Endodermal cell (in vitro differentiated cells): Measurements from ENCODE around the gene RIT2. TPM values are rescaled to one million over a fixed set of nuclear protein-coding genes. Genes with fewer than 3 reads are reported as not detected.

Experiments
- DNase-seq: peaks from one replicate; pipeline ENCODE4 v3.0.0-alpha.2; 2017
- H3K27ac ChIP-seq: 2 replicates; pipeline ENCODE4 v1.5.1; 2013; ENCODE audit warnings: mild to moderate bottlenecking, low read depth, low read length, moderate library complexity
- H3K27me3 ChIP-seq: 2 replicates; pipeline ENCODE4 v1.6.1; 2013; ENCODE audit warnings: mild to moderate bottlenecking, low read length, moderate library complexity; ENCODE audit not compliant: insufficient read depth, control insufficient read depth, poor library complexity, severe bottlenecking
- H3K36me3 ChIP-seq: 2 replicates; pipeline ENCODE4 v1.7.0; 2013; ENCODE audit warnings: mild to moderate bottlenecking, low read length, moderate library complexity; ENCODE audit not compliant: control insufficient read depth, insufficient read depth
- H3K4me1 ChIP-seq: one replicate; pipeline ENCODE4 v1.7.0; 2013; ENCODE audit warnings: low read length; ENCODE audit not compliant: control insufficient read depth, insufficient read depth
- H3K4me3 ChIP-seq: 2 replicates; pipeline ENCODE4 v1.5.1; 2013; ENCODE audit warnings: mild to moderate bottlenecking, low read length, moderate library complexity
- H3K9ac ChIP-seq: 2 replicates; pipeline ENCODE4 v1.6.1; 2013; ENCODE audit warnings: mild to moderate bottlenecking, low read length, moderate library complexity; ENCODE audit not compliant: poor library complexity, severe bottlenecking; ENCODE audit errors: extremely low read depth
- H3K9me3 ChIP-seq: 2 replicates; pipeline ENCODE4 v1.6.1; 2013; ENCODE audit warnings: mild to moderate bottlenecking, low read length, moderate library complexity; ENCODE audit not compliant: control insufficient read depth
- H3K27ac Mint-ChIP-seq: 2 replicates; pipeline ENCODE4 v1.8.0; 2020; ENCODE audit warnings: mixed read lengths
- H3K27me3 Mint-ChIP-seq: 2 replicates; pipeline ENCODE4 v1.8.0; 2021; ENCODE audit warnings: mild to moderate bottlenecking, mixed read lengths; ENCODE audit not compliant: insufficient read depth
- H3K36me3 Mint-ChIP-seq: 2 replicates; pipeline ENCODE4 v1.8.0; 2020; ENCODE audit warnings: low read depth, mixed read lengths
- H3K4me1 Mint-ChIP-seq: 2 replicates; pipeline ENCODE4 v1.8.0; 2020; ENCODE audit warnings: mixed read lengths
- H3K4me3 Mint-ChIP-seq: 2 replicates; pipeline ENCODE4 v1.8.0; 2020; ENCODE audit warnings: mild to moderate bottlenecking, moderate library complexity, mixed read lengths
- H3K9me3 Mint-ChIP-seq: 2 replicates; pipeline ENCODE4 v1.8.0; 2020; ENCODE audit warnings: mild to moderate bottlenecking, mixed read lengths
- CTCF ChIP-seq: fragments of 200-600 bp; sonication (generic); conservative IDR thresholded peaks from 2 replicates; pipeline ENCODE4 v1.5.0; 2021; ENCODE audit warnings: antibody characterized with exemption, mild to moderate bottlenecking
- WGBS, 2 experiments: methylation state at CpG; one replicate each; pipeline versions ENCODE4 v1.1.5 to v1.1.7; 2013; ENCODE audit warnings: missing lambda C conversion rate in 2 of 2, mixed read lengths in 1 of 2; ENCODE audit not compliant: insufficient coverage in 1 of 2, insufficient read length in 1 of 2; 5-methylcytosine and 5-hydroxymethylcytosine counted together
- total RNA-seq, 2 donors: library from RNA; stranded (reverse); fragmentation: NEBNext Ultra II Directional in 1 of 2; extraction: Animal tissue kit (Norgen Biotek cat#: 25700) in 1 of 2; gene quantifications; 2 replicates in 1 of 2; 3 replicates in 1 of 2; pipeline ENCODE4 v1.2.1, GENCODE V29; 2021

Gene RIT2
- total RNA-seq, 2 donors from 2014 or later, result 0.81 TPM; not detected in 1

GRCh38 chr18:42860011-42860410, 255.5 kb downstream of the RIT2 start:
- Histone ChIP-seq H3K36me3 (no peaks in the 10 kb centered on the region), H3K27ac (no peak overlapping the region), H3K9ac (no peak overlapping the region), H3K4me1 (no peaks in the 10 kb centered on the region), H3K27me3 (no peaks in the 10 kb centered on the region), H3K9me3 (no peaks in the 10 kb centered on the region), H3K4me3 (no peak overlapping the region)
- Mint-ChIP-seq H3K4me3 (no peak overlapping the region), H3K9me3 (no peaks in the 10 kb centered on the region), H3K4me1 (peaks cover 10% of the 10 kb centered on the region), H3K36me3 (no peaks in the 10 kb centered on the region), H3K27ac (no peak overlapping the region), H3K27me3 (no peaks in the 10 kb centered on the region)
- no peak for TF ChIP-seq CTCF
- DNase-seq, result no peak

GRCh38 chr18:42854558-42854957, 260.9 kb downstream of the RIT2 start:
- no peak overlapping the region for H3K4me3 Mint-ChIP-seq
- DNase-seq, result no peak
- no peaks in the 10 kb centered on the region for H3K9me3 Mint-ChIP-seq
- no peak overlapping the region for H3K27ac ChIP-seq
- no peak for TF ChIP-seq CTCF
- no peaks in the 10 kb centered on the region for H3K36me3 Mint-ChIP-seq
- H3K4me3 ChIP-seq, result no peak overlapping the region
- no peaks in the 10 kb centered on the region for H3K36me3 ChIP-seq
- no peaks in the 10 kb centered on the region for H3K4me1 ChIP-seq
- 95% methylated on average over 2 of the region's 2 CpGs; no CpG with 5 or more reads in 1 of the 2 experiments for WGBS, 2 experiments
- H3K9ac ChIP-seq, result no peak overlapping the region
- no peak overlapping the region for H3K27ac Mint-ChIP-seq
- no peaks in the 10 kb centered on the region for H3K9me3 ChIP-seq
- H3K27me3 Mint-ChIP-seq, result no peaks in the 10 kb centered on the region
- no peaks in the 10 kb centered on the region for H3K27me3 ChIP-seq
- peaks cover 4% of the 10 kb centered on the region for H3K4me1 Mint-ChIP-seq

- Histone ChIP-seq H3K9ac (no peak overlapping the region), H3K27me3 (no peaks in the 10 kb centered on the region), H3K27ac (no peak overlapping the region), H3K9me3 (no peaks in the 10 kb centered on the region), H3K4me1 (no peaks in the 10 kb centered on the region), H3K4me3 (no peak overlapping the region), H3K36me3 (no peaks in the 10 kb centered on the region)
- Mint-ChIP-seq H3K4me1 (no peaks in the 10 kb centered on the region), H3K27ac (no peak overlapping the region), H3K9me3 (no peaks in the 10 kb centered on the region), H3K4me3 (no peak overlapping the region), H3K36me3 (no peaks in the 10 kb centered on the region), H3K27me3 (no peaks in the 10 kb centered on the region)
- no peak for TF ChIP-seq CTCF
- no peak for DNase-seq
- 95 to 96% methylated on average over 3 to 5 of the region's 5 CpGs for WGBS, 2 experiments
Observed at GRCh38 chr18:42850174-42851083, 265.1 kb downstream of the RIT2 start.
